ENCODE measurements around the gene CLEC11A.

The CLEC11A gene

DNA sequence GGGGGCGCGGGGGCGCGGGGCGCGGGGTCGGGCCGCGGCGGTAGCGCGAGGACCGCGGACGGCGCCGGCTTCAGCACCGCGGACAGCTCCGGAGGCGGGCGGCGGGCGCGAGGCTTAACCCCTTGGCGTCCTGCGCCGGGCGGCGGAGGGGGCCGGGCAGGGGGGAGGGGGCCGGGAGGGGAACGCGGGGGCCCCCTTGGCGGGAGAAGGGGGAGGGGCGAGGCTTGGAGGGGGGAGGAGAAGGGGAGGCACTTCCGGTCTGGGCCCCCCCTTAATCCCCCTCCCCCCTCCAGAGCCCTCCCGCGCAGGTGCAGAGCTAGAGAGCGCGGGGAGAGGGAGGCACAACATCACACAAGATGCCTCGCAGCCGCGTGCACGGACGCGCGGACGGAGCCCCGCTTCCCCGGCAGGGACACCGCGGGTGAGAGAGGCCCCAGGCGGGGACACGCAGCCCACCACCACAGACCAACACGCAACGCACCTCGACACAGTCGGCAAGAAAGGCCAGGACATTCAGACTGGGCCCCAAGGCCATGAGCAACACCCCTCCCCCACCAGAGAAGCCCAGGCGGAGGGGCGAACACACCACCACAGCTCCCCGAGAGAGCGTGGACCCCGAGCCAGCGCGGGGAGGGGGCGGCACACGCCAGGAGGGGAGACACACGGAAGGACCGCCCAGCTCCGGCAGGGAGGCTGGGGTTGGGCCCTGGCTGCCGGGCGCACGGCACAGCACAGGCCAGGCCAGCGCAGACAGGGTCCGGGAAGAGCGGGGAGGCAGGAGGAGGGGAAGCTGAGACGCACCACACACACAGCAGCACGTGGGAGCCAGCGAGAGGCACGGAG, 27.7 kb upstream of the CLEC11A start:
- H3K9ac ChIP-seq (ENCODE audit: low read length), result no peak overlapping the region
- no peaks in the 10 kb centered on the region for H3K36me3 ChIP-seq (ENCODE audit: control insufficient read depth, low read depth, low read length)
- H3K9me3 ChIP-seq (ENCODE audit: control insufficient read depth, low read depth, low read length), result no peaks in the 10 kb centered on the region
- peaks cover 5% of the 10 kb centered on the region for H3K4me1 ChIP-seq (ENCODE audit: control insufficient read depth, low read depth, low read length)
- peaks cover 94% of the 10 kb centered on the region for H3K27me3 ChIP-seq (ENCODE audit: control insufficient read depth, insufficient read depth, low read length)
- H3K27ac ChIP-seq (ENCODE audit: low read length), result no peak overlapping the region
- peak overlapping the region; percentile 38 for H3K4me3 ChIP-seq (ENCODE audit: low read length)

DNA sequence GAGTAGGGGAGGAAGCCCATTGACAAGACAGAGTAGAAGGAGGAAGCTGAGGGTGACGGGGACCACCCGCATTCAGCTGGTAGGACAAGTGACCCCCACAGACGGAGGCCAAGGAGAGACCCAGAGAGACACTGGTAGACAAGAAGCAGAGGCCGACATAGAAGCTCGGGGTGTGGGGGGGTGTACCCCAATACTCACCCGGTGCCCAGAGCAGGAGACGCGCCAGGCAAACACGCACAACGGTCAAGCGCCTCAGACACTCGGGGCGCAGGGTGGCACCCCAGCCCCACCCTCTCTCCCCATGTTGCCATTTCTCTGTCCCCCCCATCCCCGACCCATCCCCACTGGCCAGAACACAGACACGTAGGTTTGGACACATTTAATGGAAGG, 27.1 kb upstream of the CLEC11A start:
- no peak overlapping the region for H3K9ac ChIP-seq (ENCODE audit: low read length)
- no peak overlapping the region for H3K4me3 ChIP-seq (ENCODE audit: low read length)
- no peaks in the 10 kb centered on the region for H3K9me3 ChIP-seq (ENCODE audit: control insufficient read depth, low read depth, low read length)
- peaks cover 94% of the 10 kb centered on the region for H3K27me3 ChIP-seq (ENCODE audit: control insufficient read depth, insufficient read depth, low read length)
- H3K27ac ChIP-seq (ENCODE audit: low read length), result no peak overlapping the region
- no peaks in the 10 kb centered on the region for H3K36me3 ChIP-seq (ENCODE audit: control insufficient read depth, low read depth, low read length)
- H3K4me1 ChIP-seq (ENCODE audit: control insufficient read depth, low read depth, low read length), result peaks cover 5% of the 10 kb centered on the region

DNA sequence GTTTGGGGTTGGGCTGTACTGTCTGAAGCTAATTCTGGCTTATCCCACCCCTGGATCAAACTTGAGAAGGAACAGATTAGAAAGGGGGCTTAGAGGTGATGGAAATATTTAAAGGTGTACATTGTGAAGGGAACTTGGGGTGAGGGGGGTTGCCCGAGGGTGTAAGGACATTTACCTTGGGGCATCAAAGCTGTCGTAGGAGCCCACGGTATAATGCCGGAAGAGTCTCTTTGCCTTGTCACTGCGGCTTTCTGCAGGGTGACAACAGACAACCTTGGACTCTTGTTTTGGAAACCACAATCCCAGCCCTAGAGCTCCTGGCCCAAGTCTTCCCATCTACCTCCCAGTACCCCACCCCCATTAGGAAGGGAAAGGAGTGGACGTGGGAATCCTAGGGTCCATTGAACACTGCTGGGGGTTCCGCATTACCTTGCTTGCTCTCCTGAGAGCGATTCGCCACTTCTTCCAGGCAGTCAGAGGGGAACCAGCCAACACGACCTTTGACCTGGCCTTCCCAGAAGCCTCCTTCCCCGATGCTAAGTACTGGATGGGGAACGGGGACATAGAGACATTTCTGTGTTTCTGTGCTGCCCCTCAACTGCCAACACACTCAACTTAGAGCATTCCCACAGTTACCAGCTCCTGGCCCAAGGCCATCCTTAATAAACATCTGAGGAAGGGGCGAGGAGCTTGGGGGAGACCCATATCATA, 25.6 kb upstream of the CLEC11A start:
- peaks cover 79% of the 10 kb centered on the region for H3K27me3 ChIP-seq (ENCODE audit: control insufficient read depth, insufficient read depth, low read length)
- H3K27ac ChIP-seq (ENCODE audit: low read length), result no peak overlapping the region
- no peak overlapping the region for H3K9ac ChIP-seq (ENCODE audit: low read length)
- H3K4me3 ChIP-seq (ENCODE audit: low read length), result no peak overlapping the region
- no peaks in the 10 kb centered on the region for H3K36me3 ChIP-seq (ENCODE audit: control insufficient read depth, low read depth, low read length)
- H3K4me1 ChIP-seq (ENCODE audit: control insufficient read depth, low read depth, low read length), result peaks cover 5% of the 10 kb centered on the region
- no peaks in the 10 kb centered on the region for H3K9me3 ChIP-seq (ENCODE audit: control insufficient read depth, low read depth, low read length)

DNA sequence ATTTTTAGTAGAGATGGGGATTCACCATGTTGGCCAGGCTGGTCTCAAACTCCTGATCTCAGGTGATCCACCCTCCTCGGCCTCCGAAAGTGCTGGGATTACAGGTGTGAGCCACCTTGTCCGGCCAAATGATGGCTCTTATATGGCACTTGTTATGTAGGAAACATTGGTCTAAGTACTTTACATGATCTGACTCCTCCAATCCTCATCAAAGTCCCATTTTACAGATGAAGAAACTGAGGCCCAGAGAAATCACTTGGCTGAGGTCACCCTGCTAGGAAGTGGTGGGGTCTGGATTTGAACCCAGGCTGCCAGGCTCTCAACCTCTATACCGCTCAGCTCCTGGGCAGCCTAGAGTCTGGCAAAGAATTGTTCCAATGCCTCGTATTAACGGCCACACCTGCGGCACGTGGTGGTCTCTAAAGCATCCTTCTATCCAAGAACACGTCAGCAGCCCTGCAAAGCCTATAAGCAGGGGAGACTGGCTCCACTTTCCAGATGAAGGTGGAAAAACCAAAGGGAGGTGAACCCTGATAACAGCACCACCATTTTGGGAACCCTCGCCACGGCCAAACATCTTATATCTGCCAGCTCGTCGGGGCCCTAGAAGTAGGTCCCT, 21.7 kb upstream of the CLEC11A start:
- H3K4me3 ChIP-seq (ENCODE audit: low read length), result no peak overlapping the region
- H3K4me1 ChIP-seq (ENCODE audit: control insufficient read depth, low read depth, low read length), result no peaks in the 10 kb centered on the region
- H3K9me3 ChIP-seq (ENCODE audit: control insufficient read depth, low read depth, low read length), result no peaks in the 10 kb centered on the region
- peaks cover 46% of the 10 kb centered on the region for H3K27me3 ChIP-seq (ENCODE audit: control insufficient read depth, insufficient read depth, low read length)
- H3K27ac ChIP-seq (ENCODE audit: low read length), result no peak overlapping the region
- no peaks in the 10 kb centered on the region for H3K36me3 ChIP-seq (ENCODE audit: control insufficient read depth, low read depth, low read length)
- no peak overlapping the region for H3K9ac ChIP-seq (ENCODE audit: low read length)

DNA sequence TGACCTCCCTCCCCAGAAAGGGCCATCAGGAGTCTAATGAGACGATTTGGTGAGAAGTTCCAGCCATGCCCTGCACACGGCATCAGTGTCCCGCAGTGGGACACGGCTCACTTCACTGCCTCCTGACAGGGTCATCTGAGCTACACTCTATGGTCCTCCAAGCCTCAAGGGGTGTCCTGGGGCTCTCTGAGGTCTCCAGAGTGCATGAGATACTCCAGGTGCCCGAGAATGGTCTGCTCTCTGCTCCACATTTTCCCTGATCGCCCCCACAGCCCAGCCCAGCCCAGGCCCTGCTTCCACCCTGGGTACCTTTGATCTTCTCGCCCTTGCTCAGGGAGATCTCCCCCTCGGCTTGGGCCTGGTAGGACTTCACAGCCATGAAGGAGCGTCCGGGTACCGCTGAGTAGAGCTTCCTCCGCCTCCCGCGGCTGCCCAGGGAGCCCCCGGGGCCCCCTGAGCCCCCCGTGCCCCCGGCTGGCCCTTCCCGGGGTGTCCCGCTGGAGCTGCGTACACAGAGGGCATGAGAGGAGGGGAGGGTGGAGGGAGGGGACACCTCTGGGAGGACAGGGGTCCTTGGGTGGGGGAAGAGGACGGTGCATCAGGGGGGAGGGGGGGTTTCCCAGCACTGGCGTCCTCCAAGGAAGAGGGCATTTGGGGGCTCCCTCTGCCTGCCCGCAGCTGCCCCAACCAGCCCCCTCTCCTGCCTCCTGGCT, 20.9 kb upstream of the CLEC11A start:
- no peak overlapping the region for H3K9ac ChIP-seq (ENCODE audit: low read length)
- no peak overlapping the region for H3K4me3 ChIP-seq (ENCODE audit: low read length)
- no peak overlapping the region for H3K27ac ChIP-seq (ENCODE audit: low read length)
- peaks cover 37% of the 10 kb centered on the region for H3K27me3 ChIP-seq (ENCODE audit: control insufficient read depth, insufficient read depth, low read length)
- no peaks in the 10 kb centered on the region for H3K4me1 ChIP-seq (ENCODE audit: control insufficient read depth, low read depth, low read length)
- no peaks in the 10 kb centered on the region for H3K9me3 ChIP-seq (ENCODE audit: control insufficient read depth, low read depth, low read length)
- H3K36me3 ChIP-seq (ENCODE audit: control insufficient read depth, low read depth, low read length), result no peaks in the 10 kb centered on the region

DNA sequence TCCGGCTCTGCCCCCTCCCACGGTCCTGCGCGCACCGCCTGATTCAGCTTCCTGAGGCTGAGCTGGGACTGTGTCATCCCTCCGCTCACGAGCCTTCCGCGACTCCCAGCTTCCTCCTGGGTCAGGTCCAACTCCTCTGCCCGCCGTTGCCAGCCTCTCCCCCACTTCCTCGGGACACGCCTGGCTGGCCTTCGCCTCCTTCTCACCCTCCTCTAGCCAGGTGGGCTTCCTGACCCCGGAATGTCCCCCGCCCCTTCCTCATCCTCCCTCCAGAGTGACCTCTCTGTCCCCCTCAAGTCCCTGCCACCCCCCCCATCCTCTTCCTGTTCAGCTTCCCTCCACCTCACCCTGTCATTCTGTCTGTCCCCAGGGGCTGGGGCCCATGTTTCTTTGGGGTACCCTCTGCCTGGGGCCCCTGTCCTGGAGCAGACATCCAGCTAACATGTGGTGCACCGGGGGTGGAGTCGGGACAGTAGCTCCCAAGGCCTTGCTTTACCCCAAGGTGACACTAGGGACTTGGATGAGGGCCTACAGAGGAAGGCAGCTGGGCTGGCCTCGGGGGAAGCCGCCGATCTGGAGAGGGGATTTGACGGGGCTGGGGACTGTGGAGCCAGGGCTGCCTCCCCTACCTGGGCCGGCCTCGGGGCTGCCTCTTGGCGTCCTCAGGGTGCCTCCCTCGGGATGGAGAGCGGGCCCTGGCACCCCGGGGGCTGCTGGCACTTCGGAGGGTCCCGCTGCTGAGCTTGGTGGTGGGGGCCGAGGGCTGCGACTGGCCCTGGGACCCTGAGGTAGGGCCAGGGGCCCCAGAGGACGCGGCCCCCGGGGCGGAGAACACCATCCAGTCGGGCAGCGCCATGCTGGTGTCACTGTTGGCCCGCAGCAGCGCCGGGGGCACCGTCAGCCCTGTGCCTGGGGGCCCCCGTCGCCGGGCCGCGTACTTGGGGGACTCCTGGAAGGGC, 20.0 kb upstream of the CLEC11A start:
- peaks cover 29% of the 10 kb centered on the region for H3K27me3 ChIP-seq (ENCODE audit: control insufficient read depth, insufficient read depth, low read length)
- no peaks in the 10 kb centered on the region for H3K36me3 ChIP-seq (ENCODE audit: control insufficient read depth, low read depth, low read length)
- no peaks in the 10 kb centered on the region for H3K9me3 ChIP-seq (ENCODE audit: control insufficient read depth, low read depth, low read length)
- H3K4me3 ChIP-seq (ENCODE audit: low read length), result no peak overlapping the region
- H3K27ac ChIP-seq (ENCODE audit: low read length), result no peak overlapping the region
- no peaks in the 10 kb centered on the region for H3K4me1 ChIP-seq (ENCODE audit: control insufficient read depth, low read depth, low read length)
- no peak overlapping the region for H3K9ac ChIP-seq (ENCODE audit: low read length)

DNA sequence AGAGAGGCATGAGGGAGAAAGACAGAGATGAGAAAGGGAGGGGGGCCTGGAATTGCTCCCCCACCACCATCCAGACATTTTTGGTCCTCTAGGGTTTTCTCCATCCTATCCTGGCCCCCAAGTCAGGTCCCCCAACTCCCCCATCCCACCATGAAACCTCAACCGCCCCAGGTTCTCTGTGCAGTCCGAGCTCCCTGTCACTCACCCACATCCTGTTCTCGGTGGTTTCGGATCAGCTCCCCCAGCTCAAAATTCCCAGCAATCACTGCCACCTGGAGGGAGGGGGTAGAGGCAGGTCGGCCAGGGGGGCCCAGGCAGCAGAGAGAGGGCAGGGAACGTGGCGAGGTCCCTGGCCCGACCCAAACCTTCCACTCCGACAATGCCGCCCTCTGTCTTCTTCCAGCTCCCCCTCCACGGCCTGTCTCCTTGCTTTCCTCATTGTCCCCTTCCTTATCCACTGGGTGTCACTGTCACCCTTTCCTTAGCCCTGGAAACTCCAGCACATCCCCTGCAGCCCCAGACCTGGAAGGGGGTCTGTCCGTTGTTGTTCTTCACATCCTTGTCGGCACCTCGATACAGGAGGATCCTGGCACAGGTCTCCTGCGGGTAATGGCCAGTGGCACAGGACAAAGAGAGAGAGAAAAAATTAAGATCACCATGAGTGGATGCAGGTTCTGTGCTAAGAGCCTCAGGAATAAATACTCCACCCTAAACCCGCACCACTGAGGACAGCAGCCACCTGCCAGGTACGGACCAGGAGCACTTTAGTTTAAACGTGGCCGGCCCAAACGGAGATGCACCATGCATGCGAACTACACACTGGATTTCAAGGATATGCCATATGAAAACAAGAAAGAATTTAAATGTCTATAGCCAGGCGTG, 19.0 kb upstream of the CLEC11A start:
- H3K36me3 ChIP-seq (ENCODE audit: control insufficient read depth, low read depth, low read length), result no peaks in the 10 kb centered on the region
- peaks cover 19% of the 10 kb centered on the region for H3K27me3 ChIP-seq (ENCODE audit: control insufficient read depth, insufficient read depth, low read length)
- no peaks in the 10 kb centered on the region for H3K9me3 ChIP-seq (ENCODE audit: control insufficient read depth, low read depth, low read length)
- no peak overlapping the region for H3K4me3 ChIP-seq (ENCODE audit: low read length)
- no peaks in the 10 kb centered on the region for H3K4me1 ChIP-seq (ENCODE audit: control insufficient read depth, low read depth, low read length)
- H3K9ac ChIP-seq (ENCODE audit: low read length), result no peak overlapping the region
- H3K27ac ChIP-seq (ENCODE audit: low read length), result no peak overlapping the region

DNA sequence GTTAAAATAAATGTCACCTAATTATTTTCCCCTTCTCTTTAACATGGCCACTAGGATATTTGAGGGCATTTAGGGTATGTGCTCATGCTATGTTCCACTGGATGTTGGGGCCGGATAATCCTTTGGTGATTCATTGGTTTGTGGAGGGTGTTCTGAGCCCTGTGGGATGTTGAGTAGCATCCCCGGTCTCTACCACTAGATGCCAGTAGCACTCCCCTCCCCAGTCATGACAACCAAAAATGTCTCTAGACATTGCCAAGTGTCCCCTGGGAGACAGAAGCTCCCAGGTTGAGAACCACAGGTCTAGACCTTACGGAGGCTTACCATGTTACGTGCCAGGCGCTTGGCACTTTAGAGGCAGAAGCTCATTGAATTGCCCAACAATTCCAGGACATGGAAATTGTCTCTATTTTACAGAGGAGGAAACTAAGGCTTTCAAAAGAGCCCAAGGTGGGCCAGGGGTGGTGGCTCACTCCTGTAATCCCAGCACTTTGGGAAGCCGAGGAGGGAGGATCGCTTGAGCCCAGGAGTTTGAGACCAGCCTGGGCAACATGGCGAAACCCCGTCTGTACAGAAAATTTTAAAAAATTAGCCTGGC, 17.6 kb upstream of the CLEC11A start:
- no peak overlapping the region for H3K4me3 ChIP-seq (ENCODE audit: low read length)
- H3K4me1 ChIP-seq (ENCODE audit: control insufficient read depth, low read depth, low read length), result no peaks in the 10 kb centered on the region
- no peaks in the 10 kb centered on the region for H3K36me3 ChIP-seq (ENCODE audit: control insufficient read depth, low read depth, low read length)
- H3K9ac ChIP-seq (ENCODE audit: low read length), result no peak overlapping the region
- no peaks in the 10 kb centered on the region for H3K9me3 ChIP-seq (ENCODE audit: control insufficient read depth, low read depth, low read length)
- H3K27ac ChIP-seq (ENCODE audit: low read length), result no peak overlapping the region
- H3K27me3 ChIP-seq (ENCODE audit: control insufficient read depth, insufficient read depth, low read length), result peaks cover 6% of the 10 kb centered on the region

DNA sequence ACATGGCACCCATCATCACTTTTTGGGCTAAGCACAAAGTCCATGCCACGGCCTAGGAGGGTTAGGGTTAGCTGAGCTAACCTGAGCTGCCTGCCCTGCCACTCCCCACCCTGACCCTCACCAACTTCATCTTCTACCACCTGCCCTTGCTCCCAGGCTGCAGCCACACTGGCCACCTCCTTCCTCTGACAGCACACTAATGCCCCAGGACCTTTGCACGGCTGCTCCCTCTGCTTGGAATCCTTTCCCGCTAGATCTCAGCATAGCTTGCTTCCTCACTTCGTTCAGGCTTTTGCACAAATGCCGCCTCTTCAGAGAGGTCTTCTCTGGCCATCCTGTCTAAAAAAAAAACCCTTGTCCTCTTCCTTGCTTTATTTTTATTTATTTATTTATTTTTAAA, 16.8 kb upstream of the CLEC11A start:
- Histone ChIP-seq H3K4me3 (ENCODE audit: low read length) (no peak overlapping the region), H3K9ac (ENCODE audit: low read length) (no peak overlapping the region), H3K36me3 (ENCODE audit: control insufficient read depth, low read depth, low read length) (no peaks in the 10 kb centered on the region), H3K27me3 (ENCODE audit: control insufficient read depth, insufficient read depth, low read length) (no peaks in the 10 kb centered on the region), H3K4me1 (ENCODE audit: control insufficient read depth, low read depth, low read length) (no peaks in the 10 kb centered on the region), H3K9me3 (ENCODE audit: control insufficient read depth, low read depth, low read length) (no peaks in the 10 kb centered on the region), H3K27ac (ENCODE audit: low read length) (no peak overlapping the region)

All from iPS-18a (cell line).